NK-92 treated with Interleukin-12 subunit alpha and Interleukin-12 subunit beta, amount 100 ng/mL, for 24 hours (cell line): Measurements from ENCODE around the gene DUSP28.

Experiments used
- DNase-seq: peaks from one replicate; lab custom pipeline; 2025; lab: John Stamatoyannopoulos, UW

The DUSP28 gene

GRCh38 chr2:240586919-240587800 is 27.0 kb downstream of the DUSP28 start:
- no peak for DNase-seq

- no peak for DNase-seq
These were observed 28.0 kb downstream of the DUSP28 start for GRCh38 chr2:240588006-240588655.

- no peak for DNase-seq
These were observed 28.5 kb downstream of the DUSP28 start for GRCh38 chr2:240588669-240589068.

GRCh38 chr2:240589375-240589774 is 29.2 kb downstream of the DUSP28 start:
- DNase-seq = no peak

- DNase-seq = no peak
These were observed 29.8 kb downstream of the DUSP28 start for GRCh38 chr2:240589850-240590525.

- DNase-seq = no peak
These were observed 30.5 kb downstream of the DUSP28 start for GRCh38 chr2:240590681-240591111.

- DNase-seq = no peak
These were observed 31.1 kb downstream of the DUSP28 start for GRCh38 chr2:240591226-240591625.

- DNase-seq = no peak
These were observed 31.6 kb downstream of the DUSP28 start for GRCh38 chr2:240591784-240592183.

- DNase-seq = no peak
These were observed 33.0 kb downstream of the DUSP28 start for GRCh38 chr2:240593026-240593702.

GRCh38 chr2:240593703-240594451 is 33.7 kb downstream of the DUSP28 start:
- DNase-seq = no peak

GRCh38 chr2:240594511-240595380 is 34.6 kb downstream of the DUSP28 start:
- DNase-seq = no peak

GRCh38 chr2:240595381-240596079 is 35.4 kb downstream of the DUSP28 start:
- DNase-seq = no peak

GRCh38 chr2:240596080-240596460 is 35.9 kb downstream of the DUSP28 start:
- DNase-seq = no peak

- no peak for DNase-seq
These were observed 36.4 kb downstream of the DUSP28 start for GRCh38 chr2:240596491-240596931.

- DNase-seq = no peak
These were observed 36.9 kb downstream of the DUSP28 start for GRCh38 chr2:240597054-240597418.

GRCh38 chr2:240597419-240598181 is 37.4 kb downstream of the DUSP28 start:
- DNase-seq = no peak

GRCh38 chr2:240598311-240598911 is 38.3 kb downstream of the DUSP28 start:
- no peak for DNase-seq

GRCh38 chr2:240599141-240599583 is 39.0 kb downstream of the DUSP28 start:
- DNase-seq = no peak
